HG02885 (cell line): ENCODE results near the gene OTULINL.
"Not testable (repeated sequence)": the region's sequence is repeated elsewhere in the genome, so short reads cannot be mapped to it uniquely, and the experiment has no call there.

Experiments
- ATAC-seq: cut with Tn5 transposase; IDR thresholded peaks from one replicate; pipeline ENCODE4 v1.9.1; 2021; ENCODE audit warnings: mild to moderate bottlenecking; ENCODE audit not compliant: unreplicated experiment, poor library complexity

OTULINL gene

GRCh38 chr5:14581106-14581890 lies at the start of gene OTULINL:
OTULINL (plus strand) TSS chr5:14581792; CDS start chr5:14581895, 103 bp downstream.
- peak; percentile 99 for ATAC-seq

DNA sequence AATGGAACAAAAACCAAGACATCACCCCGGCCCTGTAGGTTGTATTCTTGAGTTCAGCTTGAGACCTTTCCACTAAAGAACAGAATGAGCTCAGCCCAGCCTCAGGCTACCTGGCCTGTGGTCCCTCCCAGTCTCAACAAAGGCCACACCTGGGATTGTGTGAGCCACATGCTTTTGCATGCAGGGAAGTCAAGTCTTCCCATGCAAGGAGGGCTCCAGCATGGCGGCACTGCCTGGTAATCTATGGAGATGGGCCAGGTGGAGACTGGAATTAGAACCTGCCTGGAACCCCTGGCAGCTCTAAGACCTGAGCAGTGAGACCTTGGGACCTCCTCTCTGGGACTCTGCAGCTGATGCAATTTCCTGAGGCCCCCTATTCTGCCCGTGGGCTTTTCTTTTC lies 49.4 kb upstream of the OTULINL start:
- ATAC-seq: no peak

GRCh38 chr5:14534773-14535172 lies 46.8 kb upstream of the OTULINL start:
- no peak for ATAC-seq

GRCh38 chr5:14545308-14545707 lies 36.3 kb upstream of the OTULINL start:
- no peak for ATAC-seq

DNA sequence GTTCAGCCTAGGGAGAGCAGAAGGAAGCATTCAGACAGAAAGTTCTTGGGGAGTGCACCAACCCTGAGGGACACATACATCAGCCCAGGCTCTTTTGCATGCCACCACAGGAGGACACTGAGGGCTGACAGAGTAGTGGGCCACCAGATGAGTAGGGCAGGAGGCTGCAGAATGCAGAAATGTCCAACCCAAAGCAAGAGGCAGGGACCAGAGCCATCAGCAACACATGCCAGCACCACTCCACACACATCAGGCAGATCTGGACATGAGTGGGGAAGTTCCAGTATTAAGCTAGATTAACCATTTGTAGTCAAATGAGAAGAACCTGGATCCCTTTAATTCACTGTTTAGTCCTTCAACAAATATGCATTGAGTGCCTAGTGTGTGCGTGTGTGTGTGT lies 35.7 kb upstream of the OTULINL start:
- no peak for ATAC-seq

GRCh38 chr5:14547666-14548065 lies 33.9 kb upstream of the OTULINL start:
- no peak for ATAC-seq

DNA sequence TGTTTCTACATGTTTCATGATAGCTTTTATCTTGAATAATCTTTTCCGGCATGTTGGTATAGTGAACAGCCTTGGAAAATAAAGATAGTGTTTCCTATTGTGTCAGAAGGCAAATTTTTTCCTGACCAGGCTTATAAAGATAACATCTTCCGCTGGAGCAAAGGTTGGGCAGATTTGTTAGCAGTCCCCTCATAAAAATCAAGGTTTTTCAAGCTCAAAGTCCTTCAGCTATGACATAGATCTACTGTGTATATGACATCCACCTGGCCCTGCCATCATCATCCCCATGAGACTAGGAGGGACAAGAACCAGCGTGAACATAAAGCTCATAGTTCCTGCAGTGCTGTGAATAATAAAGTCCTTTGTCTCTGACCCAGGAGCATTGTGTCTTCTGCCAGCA lies 30.4 kb upstream of the OTULINL start:
- ATAC-seq: no peak

DNA sequence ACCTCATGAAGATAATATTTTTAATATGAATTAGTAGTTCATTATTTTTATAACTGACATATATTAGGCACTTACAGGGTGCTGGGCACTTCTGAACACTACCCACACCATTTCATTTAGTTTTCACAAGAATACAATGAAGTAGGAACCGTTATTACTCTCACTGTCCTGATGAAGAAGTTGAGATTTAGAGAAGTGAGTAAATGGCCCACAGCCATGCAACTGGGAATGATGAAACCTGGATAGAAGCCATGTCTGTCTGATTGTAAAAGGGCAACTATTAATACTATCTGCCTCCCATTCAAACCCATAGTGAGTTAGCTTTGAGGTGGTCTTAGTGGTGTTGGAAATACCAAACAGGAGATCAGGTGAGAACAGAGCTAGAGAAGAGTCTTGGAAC lies 29.6 kb upstream of the OTULINL start:
- ATAC-seq: no peak

- ATAC-seq: not testable (repeated sequence)
These were observed 27.3 kb upstream of the OTULINL start for GRCh38 chr5:14554288-14554687.

- no peak for ATAC-seq
These were observed 25.6 kb upstream of the OTULINL start for GRCh38 chr5:14556015-14556414.

GRCh38 chr5:14557203-14557770 lies 24.3 kb upstream of the OTULINL start:
- no peak for ATAC-seq

GRCh38 chr5:14557791-14558415 lies 23.7 kb upstream of the OTULINL start:
- no peak for ATAC-seq

GRCh38 chr5:14560091-14560595 lies 21.4 kb upstream of the OTULINL start:
- no peak for ATAC-seq

DNA sequence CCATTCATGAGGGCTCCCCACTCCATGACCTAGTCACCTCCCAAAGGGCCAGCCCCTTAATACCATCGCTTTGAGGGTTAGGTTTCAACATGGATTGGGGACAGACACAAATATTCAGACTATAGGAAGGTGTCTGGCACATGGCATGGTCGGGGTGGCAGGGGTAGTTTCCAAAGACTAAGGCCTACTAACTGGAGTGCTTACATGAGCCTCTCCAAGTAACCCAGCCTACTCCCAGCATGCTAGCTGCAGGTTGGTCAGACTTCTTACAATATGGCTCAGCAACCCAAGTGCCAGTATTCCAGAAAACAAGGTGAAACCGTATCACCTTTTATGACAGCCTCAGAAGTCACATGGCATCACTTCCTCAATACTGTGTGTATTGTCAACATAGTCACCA lies 19.9 kb upstream of the OTULINL start:
- no peak for ATAC-seq

GRCh38 chr5:14568333-14568732 lies 13.3 kb upstream of the OTULINL start:
- ATAC-seq: no peak

DNA sequence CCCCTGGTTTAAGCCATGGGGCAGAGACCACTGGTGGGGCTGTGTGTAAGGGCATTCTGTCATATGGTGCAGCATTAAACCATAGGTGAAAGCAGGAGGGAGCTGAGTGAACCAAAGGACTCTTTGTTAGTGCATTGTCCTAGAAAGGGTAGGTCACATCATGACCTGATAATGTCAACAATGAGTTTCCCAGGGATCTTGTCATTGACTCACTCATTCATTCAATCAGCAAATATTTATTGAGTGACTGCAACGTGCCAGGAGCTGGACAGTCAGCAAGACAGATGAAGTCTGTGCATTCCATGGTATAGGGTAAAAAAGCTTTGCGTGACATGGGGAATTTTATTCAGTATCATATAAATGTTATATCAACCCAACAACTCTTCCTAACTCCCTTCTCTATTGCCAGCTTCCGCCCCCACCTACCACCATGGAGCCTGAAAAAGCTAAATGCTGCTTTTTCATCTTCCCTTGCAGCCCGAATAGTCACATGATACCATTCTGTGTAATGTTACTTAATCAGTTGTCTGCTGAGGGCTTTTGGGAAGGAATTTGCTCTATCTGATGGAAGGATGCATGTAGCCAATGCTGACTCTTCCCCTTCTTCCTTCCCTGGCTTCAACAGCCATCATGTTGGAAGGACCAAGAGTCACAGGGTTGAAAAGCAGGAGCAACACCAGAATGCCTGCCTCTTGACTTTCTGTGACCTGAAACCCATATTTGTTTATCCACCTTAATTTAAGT lies 11.5 kb upstream of the OTULINL start:
- no peak for ATAC-seq

GRCh38 chr5:14571901-14572300 lies 9.7 kb upstream of the OTULINL start:
- ATAC-seq: no peak

DNA sequence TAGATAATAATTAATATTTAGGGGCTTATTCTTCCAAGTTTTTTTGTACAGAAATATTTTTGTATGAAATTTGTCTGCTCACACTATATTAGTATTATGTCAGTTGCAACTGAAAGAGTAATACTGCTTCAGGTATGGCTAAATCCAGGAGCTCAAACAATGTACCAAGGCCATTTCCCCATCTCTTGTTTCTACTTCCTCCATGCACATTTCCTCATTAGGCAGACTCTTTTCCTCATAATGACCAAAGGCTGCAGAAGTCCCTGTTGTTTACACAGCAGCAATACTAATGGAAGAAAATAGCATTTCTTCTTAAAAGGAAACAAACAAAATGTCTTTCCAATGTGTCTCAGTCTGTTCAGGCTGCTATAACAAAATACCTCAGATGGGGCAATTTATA lies 9.2 kb upstream of the OTULINL start:
- no peak for ATAC-seq

GRCh38 chr5:14572836-14573235 lies 8.8 kb upstream of the OTULINL start:
- no peak for ATAC-seq

- ATAC-seq: no peak
These were observed 7.5 kb upstream of the OTULINL start for GRCh38 chr5:14574096-14574495.
